Measurements from ENCODE around the gene KLHL20. TPM values are rescaled to one million over a fixed set of nuclear protein-coding genes. Genes with fewer than 3 reads are reported as not detected.
A peak's percentile ranks its signal among the peaks of the same experiment; 100 is the strongest.

KLHL20 gene
- total and polyA plus RNA-seq, 2 of the 8 experiments (the other 6 are each of a cell fraction or from before 2014, with no cell fraction given) = 4.9 to 12.3 TPM

DNA sequence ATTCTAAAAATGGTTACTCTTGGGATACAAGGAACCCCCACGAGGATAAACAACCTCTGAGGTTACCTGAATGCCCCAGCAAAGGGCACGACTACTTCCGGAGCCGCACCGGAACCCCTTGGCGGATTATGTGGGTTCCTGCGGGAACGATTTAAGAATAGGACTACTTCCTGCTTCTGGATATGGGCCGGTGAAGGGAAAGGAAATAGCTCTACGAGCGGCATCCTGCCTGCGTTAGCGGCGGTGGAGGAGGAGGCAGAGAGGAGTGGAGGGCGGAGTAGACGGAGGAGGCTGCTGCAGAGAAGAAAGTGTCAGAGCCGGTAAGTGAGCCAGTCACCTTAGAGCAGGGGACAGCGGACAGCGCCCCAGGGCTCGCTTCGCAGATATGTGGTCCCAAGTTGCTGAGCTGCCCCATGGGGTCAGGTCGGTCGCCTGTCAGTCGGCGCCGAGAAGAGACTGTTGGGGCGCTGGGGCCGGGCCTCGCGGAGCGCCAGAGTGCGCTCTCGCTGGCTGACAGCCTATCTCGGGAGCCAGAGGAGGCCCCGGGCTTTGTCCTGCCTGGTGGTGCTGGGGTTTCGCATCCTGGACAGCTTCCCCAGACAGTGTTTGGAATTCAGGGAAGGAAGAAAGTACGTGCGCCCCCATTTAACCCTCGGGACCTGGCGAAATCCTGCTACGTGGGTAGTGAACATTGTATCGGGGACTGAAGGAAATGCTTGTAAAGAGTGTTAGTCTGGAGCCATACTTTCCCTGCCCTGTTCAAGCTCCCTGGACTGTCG lies at the start of gene KLHL20 (continued):
- TF ChIP-seq, protein P1, sequence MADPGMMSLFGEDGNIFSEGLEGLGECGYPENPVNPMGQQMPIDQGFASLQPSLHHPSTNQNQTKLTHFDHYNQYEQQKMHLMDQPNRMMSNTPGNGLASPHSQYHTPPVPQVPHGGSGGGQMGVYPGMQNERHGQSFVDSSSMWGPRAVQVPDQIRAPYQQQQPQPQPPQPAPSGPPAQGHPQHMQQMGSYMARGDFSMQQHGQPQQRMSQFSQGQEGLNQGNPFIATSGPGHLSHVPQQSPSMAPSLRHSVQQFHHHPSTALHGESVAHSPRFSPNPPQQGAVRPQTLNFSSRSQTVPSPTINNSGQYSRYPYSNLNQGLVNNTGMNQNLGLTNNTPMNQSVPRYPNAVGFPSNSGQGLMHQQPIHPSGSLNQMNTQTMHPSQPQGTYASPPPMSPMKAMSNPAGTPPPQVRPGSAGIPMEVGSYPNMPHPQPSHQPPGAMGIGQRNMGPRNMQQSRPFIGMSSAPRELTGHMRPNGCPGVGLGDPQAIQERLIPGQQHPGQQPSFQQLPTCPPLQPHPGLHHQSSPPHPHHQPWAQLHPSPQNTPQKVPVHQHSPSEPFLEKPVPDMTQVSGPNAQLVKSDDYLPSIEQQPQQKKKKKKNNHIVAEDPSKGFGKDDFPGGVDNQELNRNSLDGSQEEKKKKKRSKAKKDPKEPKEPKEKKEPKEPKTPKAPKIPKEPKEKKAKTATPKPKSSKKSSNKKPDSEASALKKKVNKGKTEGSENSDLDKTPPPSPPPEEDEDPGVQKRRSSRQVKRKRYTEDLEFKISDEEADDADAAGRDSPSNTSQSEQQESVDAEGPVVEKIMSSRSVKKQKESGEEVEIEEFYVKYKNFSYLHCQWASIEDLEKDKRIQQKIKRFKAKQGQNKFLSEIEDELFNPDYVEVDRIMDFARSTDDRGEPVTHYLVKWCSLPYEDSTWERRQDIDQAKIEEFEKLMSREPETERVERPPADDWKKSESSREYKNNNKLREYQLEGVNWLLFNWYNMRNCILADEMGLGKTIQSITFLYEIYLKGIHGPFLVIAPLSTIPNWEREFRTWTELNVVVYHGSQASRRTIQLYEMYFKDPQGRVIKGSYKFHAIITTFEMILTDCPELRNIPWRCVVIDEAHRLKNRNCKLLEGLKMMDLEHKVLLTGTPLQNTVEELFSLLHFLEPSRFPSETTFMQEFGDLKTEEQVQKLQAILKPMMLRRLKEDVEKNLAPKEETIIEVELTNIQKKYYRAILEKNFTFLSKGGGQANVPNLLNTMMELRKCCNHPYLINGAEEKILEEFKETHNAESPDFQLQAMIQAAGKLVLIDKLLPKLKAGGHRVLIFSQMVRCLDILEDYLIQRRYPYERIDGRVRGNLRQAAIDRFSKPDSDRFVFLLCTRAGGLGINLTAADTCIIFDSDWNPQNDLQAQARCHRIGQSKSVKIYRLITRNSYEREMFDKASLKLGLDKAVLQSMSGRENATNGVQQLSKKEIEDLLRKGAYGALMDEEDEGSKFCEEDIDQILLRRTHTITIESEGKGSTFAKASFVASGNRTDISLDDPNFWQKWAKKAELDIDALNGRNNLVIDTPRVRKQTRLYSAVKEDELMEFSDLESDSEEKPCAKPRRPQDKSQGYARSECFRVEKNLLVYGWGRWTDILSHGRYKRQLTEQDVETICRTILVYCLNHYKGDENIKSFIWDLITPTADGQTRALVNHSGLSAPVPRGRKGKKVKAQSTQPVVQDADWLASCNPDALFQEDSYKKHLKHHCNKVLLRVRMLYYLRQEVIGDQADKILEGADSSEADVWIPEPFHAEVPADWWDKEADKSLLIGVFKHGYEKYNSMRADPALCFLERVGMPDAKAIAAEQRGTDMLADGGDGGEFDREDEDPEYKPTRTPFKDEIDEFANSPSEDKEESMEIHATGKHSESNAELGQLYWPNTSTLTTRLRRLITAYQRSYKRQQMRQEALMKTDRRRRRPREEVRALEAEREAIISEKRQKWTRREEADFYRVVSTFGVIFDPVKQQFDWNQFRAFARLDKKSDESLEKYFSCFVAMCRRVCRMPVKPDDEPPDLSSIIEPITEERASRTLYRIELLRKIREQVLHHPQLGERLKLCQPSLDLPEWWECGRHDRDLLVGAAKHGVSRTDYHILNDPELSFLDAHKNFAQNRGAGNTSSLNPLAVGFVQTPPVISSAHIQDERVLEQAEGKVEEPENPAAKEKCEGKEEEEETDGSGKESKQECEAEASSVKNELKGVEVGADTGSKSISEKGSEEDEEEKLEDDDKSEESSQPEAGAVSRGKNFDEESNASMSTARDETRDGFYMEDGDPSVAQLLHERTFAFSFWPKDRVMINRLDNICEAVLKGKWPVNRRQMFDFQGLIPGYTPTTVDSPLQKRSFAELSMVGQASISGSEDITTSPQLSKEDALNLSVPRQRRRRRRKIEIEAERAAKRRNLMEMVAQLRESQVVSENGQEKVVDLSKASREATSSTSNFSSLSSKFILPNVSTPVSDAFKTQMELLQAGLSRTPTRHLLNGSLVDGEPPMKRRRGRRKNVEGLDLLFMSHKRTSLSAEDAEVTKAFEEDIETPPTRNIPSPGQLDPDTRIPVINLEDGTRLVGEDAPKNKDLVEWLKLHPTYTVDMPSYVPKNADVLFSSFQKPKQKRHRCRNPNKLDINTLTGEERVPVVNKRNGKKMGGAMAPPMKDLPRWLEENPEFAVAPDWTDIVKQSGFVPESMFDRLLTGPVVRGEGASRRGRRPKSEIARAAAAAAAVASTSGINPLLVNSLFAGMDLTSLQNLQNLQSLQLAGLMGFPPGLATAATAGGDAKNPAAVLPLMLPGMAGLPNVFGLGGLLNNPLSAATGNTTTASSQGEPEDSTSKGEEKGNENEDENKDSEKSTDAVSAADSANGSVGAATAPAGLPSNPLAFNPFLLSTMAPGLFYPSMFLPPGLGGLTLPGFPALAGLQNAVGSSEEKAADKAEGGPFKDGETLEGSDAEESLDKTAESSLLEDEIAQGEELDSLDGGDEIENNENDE (IDR thresholded peaks at IDR 0.05; ENCODE audit: insufficient replicate concordance, low read length) = no peak
- TF ChIP-seq SIX5 (IDR thresholded peaks at IDR 0.05; ENCODE audit: low read depth, low read length) (peak; percentile 49), KDM4A (IDR thresholded peaks at IDR 0.05; ENCODE audit: low read depth, low read length, severe bottlenecking) (peak; percentile 68), TAF7 (optimal IDR thresholded peaks at IDR 0.05; ENCODE audit: borderline replicate concordance, low read depth, low read length) (peak; percentile 90), NANOG (IDR thresholded peaks at IDR 0.05; ENCODE audit: insufficient read depth, low read depth, low read length, poor library complexity, severe bottlenecking) (peak; percentile 11), RBBP5 (IDR thresholded peaks at IDR 0.05; ENCODE audit: borderline replicate concordance, low read depth, low read length) (no peak; the same call in 1 of the 2 replicates), FOSL1 (IDR thresholded peaks at IDR 0.05; ENCODE audit: insufficient read depth, low read depth, low read length) (no peak), RFX5 (IDR thresholded peaks at IDR 0.05; ENCODE audit: borderline replicate concordance, low read depth, low read length) (no peak), CREB1 (IDR thresholded peaks at IDR 0.05) (peak; percentile 57), SUZ12 (IDR thresholded peaks at IDR 0.05; ENCODE audit: low read length) (no peak)

Measured in H1 (cell line).